NCI-H345 (cell line): ENCODE data around the gene PLRG1.

Experiments
- DNase-seq: peaks from one replicate; lab custom pipeline; 2025; lab: John Stamatoyannopoulos, UW

The PLRG1 gene

GRCh38 chr4:154573190-154573870 is 23.1 kb upstream of the PLRG1 start:
- no peak for DNase-seq

GRCh38 chr4:154569584-154569983 is 19.4 kb upstream of the PLRG1 start:
- no peak for DNase-seq

GRCh38 chr4:154569028-154569427 is 18.8 kb upstream of the PLRG1 start:
- DNase-seq = no peak

GRCh38 chr4:154566639-154567204 is 16.5 kb upstream of the PLRG1 start:
- DNase-seq = no peak

- DNase-seq = no peak
Observed at GRCh38 chr4:154565704-154566103, 15.5 kb upstream of the PLRG1 start.

GRCh38 chr4:154564311-154564710 is 14.1 kb upstream of the PLRG1 start:
- no peak for DNase-seq

- no peak for DNase-seq
Observed at GRCh38 chr4:154562697-154563254, 12.6 kb upstream of the PLRG1 start, which contains the start of gene FGB. Gene FGB (plus strand): TSS chr4:154563011. CDS start chr4:154563019, 8 bp downstream.

- DNase-seq = no peak
Observed at GRCh38 chr4:154560824-154561231, 10.6 kb upstream of the PLRG1 start.

GRCh38 chr4:154560419-154560801 is 10.2 kb upstream of the PLRG1 start:
- DNase-seq = no peak

- DNase-seq = no peak
Observed at GRCh38 chr4:154559494-154560418, 9.6 kb upstream of the PLRG1 start.

- no peak for DNase-seq
Observed at GRCh38 chr4:154559141-154559493, 8.9 kb upstream of the PLRG1 start.

GRCh38 chr4:154551872-154552686 is 1.9 kb upstream of the PLRG1 start:
- peak; percentile 56 for DNase-seq

- no peak for DNase-seq
Observed at GRCh38 chr4:154545689-154546088, 4.5 kb downstream of the PLRG1 start.

GRCh38 chr4:154542271-154542879 is 7.8 kb downstream of the PLRG1 start:
- no peak for DNase-seq

GRCh38 chr4:154534296-154534695 is 15.9 kb downstream of the PLRG1 start:
- DNase-seq = no peak

GRCh38 chr4:154529728-154530519 is 20.3 kb downstream of the PLRG1 start:
- no peak for DNase-seq

- DNase-seq = no peak
Observed at GRCh38 chr4:154528869-154529268, 21.3 kb downstream of the PLRG1 start.

- DNase-seq = no peak
Observed at GRCh38 chr4:154527308-154527707, 22.9 kb downstream of the PLRG1 start.

GRCh38 chr4:154526151-154526550 is 24.0 kb downstream of the PLRG1 start:
- DNase-seq = no peak

- no peak for DNase-seq
Observed at GRCh38 chr4:154521607-154522006, 28.6 kb downstream of the PLRG1 start.
